HG03280 (cell line): ENCODE data around the gene RACK1.

ENCODE experiments used
- ATAC-seq: cut with Tn5 transposase; IDR thresholded peaks from one replicate; pipeline ENCODE4 v1.9.1; 2021; ENCODE audit warnings: mild to moderate bottlenecking, moderate library complexity; ENCODE audit not compliant: unreplicated experiment

The RACK1 gene

DNA sequence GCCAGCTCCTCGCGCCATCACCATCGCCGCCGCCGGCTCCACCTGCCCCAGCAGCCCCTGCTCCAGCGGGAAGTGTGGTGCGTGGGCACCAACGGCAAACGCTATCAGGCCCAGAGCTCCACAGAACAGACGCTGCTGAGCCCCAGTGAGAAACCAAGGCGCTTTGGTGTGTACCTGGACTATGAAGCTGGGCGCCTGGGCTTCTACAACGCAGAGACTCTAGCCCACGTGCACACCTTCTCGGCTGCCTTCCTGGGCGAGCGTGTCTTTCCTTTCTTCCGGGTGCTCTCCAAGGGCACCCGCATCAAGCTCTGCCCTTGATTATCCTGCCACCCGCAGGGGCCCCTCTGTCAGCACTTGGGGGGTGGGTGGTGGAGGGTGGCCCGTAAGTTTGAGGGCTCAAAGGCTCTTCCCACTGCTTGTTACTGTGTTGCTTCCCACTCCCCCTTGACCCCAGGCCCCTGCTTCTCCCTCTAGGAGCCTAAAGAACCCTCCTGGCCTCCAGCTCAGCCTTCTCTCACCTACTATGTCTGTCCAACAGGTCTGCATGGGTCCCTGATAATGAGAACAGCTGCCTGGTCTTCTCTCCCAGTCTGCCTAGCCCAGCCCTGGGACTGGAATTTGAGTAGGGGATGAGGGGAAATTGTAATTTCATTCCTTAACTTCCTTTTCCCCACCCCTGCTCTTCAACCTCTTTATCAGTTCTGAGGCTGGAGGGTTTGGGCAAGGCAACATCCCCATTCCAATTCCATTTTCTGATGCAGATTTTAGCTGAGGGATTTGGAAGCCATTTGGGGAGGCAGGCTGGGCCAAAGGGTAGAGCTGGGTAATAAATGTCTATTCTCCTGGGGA lies 9.0 kb downstream of the RACK1 start:
- no peak for ATAC-seq

DNA sequence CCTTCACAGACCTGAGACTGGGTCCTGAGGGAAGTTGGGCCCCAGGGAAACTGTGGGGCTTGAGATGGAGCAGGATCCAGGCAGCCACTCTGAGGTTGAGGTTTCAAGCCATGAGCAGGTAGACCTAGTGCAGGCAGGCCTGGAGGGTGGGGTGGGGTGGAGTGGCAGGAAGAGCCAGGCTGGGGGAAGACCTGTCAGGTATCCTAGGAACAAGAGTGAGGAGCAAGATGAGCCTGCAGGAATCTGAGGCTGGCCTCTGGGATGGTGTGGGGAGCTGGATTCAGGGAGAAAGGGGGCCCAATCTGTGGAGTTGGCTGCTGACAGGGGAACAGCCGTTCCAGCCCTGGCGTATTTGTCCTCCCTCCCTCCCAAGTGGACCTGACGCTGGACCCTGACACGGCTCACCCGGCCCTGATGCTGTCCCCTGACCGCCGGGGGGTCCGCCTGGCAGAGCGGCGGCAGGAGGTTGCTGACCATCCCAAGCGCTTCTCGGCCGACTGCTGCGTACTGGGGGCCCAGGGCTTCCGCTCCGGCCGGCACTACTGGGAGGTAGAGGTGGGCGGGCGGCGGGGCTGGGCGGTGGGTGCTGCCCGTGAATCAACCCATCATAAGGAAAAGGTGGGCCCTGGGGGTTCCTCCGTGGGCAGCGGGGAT lies 9.8 kb downstream of the RACK1 start:
- no peak for ATAC-seq

DNA sequence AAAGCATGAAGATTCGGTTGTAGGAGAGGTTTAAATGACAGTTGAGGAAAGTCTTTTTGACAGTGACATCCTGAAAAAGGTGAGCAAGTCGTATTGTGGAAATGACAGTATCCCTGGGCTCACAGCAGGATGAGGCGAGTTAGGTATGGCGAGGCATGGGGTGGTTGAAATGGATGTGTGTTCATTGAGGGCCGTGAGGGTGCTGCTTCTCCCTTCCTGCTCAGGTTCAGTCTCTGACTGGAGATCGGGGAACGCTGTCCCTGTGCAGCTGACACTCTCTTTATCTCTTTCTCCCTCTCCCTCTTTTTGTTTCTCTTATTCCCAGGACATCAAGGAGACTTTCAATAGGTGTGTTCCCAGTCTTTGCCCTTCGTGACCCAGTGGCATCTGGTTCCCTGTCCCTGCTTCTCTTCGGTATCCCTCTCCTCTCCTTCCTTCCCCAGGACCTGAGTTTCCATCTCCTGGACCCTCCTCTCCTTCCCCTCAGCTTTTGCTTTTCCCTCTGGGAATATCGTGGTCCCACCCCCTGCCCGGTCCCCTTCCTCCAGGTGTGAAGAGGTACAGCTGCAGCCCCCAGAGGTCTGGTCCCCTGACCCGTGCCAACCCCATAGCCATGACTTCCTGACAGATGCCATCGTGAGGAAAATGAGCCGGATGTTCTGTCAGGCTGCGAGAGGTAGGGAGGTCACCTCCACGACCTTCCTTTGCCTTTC lies 10.5 kb downstream of the RACK1 start:
- no peak for ATAC-seq

DNA sequence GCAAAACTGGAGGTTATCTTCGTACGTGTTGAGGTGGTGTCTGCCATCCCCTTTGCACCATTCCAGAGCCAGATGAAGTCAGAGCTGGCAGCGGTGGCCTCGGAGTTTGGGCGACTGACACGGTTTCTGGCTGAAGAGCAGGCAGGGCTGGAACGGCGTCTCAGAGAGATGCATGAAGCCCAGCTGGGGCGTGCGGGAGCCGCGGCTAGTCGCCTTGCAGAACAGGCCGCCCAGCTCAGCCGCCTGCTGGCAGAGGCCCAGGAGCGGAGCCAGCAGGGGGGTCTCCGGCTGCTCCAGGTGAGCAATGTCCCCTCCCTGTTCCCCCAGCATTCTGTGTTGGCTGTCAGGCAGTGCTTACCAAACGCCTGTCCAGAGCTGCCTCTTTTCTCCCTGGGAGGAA lies 11.1 kb downstream of the RACK1 start:
- ATAC-seq: no peak

DNA sequence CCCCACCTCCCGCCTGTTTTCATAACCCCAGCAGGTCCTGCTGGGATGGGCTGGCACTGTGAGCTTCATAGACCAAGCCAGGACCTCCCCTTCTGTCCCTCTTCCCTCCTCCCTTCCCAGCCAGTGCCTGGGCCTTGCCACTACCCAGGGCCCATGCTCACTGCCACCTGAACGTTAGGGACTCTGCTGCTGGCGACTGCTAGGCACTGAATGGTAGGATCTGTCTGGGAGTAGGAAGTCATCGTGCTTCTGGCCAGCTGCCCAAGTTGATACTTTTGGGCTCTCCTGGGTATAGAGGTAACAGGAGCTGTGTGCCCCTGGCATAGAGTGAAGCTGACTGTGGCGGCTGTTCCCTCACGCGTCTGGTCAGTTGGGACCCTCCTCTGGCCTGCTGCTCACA lies 12.3 kb downstream of the RACK1 start:
- no peak for ATAC-seq

DNA sequence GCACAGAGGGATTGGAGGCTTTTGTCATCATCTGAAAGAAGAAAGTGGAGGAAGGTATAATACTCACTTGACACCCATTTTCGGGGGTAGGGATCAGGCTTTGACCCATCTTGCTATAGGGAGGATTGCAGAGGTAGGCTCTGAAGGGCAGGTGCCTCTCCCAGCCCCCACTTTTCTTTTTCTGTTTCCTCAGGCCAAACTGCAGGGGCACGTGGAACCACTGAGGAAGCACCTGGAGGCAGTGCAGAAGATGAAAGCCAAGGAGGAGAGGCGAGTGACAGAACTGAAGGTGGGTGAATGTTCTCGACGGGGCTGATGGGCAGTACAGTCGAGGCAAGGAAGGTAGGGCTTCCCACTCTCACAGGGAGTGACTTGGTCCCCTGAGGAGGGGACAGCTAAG lies 13.2 kb downstream of the RACK1 start:
- no peak for ATAC-seq

DNA sequence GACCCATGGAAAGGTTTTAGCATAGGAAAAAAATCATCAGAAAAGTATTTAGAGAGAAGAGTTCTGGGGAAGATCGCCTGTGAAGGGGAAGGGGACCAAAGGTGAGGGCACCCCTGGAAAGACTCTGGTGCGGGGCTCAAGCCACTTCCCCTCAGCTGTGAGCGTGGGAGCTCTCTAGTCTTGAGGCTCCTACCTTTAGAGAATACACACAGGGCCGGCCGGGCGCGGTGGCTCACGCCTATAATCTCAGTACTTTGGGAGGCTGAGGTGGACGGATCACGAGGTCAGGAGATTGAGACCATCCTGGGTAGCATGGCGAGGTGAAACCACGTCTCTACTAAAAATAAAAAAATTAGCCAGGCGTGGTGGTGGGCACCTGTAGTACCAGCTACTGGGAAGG lies 13.7 kb downstream of the RACK1 start:
- ATAC-seq: no peak

DNA sequence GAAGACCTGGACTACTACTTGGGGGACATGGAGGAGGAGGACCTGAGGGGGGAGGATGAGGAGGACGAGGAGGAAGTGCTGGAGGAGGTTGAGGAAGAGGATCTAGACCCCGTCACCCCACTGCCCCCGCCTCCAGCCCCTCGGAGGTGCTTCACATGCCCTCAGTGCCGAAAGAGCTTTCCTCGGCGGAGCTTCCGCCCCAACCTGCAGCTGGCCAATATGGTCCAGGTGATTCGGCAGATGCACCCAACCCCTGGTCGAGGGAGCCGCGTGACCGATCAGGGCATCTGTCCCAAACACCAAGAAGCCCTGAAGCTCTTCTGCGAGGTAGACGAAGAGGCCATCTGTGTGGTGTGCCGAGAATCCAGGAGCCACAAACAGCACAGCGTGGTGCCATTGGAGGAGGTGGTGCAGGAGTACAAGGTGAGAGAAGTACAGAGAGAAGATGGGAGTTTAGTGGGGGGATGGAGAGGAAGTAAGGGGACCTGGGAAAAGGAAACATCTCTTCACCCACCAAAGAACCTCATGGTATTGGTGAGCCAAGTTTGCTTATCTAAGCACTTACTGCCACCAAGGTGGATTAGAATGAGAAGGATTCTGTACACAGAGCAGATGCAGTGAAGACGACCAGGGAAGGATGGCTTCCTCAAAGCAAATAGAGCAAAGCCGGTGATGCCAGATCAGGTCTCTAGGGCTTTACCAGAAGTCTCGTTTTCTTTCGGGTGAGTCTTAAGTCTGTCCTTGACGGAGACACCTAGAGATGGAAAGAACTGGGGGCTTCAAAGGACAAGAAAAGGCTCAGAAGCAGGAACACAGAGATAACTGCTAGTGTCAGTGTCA lies 19.1 kb downstream of the RACK1 start:
- no peak for ATAC-seq

DNA sequence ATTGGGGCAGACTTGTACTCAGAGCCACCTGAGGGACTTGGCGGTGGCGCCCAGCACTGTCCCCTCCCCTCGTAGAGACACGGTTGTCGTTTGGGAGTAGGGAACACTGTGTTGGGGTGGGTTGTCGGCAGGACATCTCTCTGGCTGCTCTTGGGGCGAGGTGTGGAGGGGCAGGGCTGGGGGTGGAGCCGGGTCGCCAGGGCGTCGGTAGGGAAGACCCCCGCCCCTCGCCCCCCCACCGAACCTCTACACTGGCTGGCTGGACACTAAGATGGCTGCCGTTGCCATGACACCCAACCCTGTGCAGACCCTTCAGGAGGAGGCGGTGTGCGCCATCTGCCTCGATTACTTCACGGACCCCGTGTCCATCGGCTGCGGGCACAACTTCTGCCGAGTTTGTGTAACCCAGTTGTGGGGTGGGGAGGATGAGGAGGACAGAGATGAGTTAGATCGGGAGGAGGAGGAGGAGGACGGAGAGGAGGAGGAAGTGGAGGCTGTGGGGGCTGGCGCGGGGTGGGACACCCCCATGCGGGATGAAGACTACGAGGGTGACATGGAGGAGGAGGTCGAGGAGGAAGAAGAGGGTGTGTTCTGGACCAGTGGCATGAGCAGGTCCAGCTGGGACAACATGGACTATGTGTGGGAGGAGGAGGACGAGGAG lies 19.8 kb downstream of the RACK1 start:
- ATAC-seq: peak; percentile 2

DNA sequence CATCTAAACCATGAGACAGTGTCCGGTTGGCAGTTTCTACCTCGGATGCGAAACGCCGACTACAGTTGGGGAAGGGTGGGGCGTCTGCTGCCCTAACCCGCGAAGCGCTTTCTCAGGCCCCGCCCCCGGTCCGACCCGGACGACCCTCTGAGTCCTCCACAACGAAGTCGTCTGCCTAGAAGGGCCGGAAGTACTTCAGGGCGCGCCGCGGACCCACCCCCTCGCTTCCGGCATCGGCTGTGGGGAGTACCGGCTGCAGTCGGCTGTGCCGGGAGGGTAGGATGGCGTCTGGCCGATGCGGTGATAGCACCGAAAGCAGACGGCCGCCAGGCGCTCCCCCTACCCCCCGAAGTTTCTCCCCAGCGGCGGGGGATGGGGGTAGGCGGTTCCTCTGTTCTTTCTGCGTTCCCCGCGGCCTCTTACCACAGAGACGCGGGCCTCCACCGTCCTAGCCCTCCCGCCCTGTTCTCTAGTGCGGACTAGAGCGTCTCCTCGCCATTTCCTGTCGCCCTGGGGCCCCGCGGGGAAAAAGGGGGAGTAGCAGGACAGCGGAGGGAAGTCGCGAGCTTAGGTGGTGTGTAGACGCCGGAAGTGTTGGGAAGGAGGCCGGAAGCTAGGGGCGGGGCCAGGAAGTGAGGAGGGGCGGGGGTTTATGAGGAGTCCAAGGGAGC lies 20.5 kb downstream of the RACK1 start, which contains the start of gene TRIM41:
Gene TRIM41 (plus strand): TSS at position 224 of the 671 bp plus-strand sequence. CDS start 719 bp downstream, outside the sequence.
- peak; percentile 61 for ATAC-seq

DNA sequence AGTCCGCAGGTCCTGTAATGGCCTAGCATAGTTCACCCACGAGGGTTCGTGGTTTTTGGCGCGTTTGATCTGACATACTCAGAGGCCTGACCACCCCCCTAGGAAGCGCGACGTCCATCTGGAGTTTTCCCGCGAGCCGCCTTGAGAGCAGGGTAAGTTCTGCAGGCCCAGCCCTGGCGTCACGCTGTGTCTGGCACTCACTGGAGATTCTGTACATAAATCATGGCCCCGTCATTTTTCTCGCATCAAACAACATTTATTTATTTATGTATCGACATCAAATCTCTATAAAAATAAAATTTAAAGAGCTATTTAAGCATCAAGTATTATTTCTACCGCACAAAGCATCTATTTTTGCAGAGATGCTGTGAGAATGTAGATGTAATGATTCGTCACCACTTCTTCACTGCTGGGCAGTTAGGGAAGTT lies 21.1 kb downstream of the RACK1 start:
- no peak for ATAC-seq

DNA sequence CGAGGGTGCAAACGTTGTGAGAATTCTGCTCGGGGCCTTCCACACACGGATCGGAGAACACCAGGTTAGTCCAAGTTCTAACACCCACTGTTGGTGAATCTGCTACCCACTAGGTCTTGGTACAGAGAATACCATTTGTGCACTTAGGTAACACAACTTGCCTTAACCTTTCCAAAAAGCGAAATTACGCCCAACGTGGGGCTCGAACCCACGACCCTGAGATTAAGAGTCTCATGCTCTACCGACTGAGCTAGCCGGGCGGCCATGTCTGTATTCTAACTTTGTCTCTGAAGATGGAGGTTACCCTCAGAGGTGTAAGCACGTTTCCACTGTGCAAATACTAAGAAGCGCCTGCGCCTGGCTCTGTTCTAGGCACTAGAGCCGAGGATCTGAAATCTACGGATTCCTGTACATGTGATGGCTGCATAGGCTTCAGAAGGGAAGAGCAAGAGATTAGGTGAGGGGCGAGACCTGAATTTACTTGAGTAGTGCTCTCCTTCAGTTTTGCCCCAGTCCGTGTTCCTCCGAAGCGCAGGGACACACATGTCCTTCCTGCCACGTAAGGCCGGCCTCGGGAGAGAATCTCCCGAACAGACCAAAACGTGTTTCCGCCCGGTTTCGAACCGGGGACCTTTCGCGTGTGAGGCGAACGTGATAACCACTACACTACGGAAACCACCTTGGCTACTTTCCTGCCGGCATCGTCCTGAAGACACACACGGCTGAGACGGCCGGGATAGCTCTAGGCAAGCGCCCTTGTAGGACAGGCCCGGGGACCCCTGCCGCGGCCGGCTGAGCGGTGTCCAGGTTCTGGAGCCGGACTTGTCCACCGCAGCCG lies 21.7 kb downstream of the RACK1 start:
- peak; percentile 25 for ATAC-seq

DNA sequence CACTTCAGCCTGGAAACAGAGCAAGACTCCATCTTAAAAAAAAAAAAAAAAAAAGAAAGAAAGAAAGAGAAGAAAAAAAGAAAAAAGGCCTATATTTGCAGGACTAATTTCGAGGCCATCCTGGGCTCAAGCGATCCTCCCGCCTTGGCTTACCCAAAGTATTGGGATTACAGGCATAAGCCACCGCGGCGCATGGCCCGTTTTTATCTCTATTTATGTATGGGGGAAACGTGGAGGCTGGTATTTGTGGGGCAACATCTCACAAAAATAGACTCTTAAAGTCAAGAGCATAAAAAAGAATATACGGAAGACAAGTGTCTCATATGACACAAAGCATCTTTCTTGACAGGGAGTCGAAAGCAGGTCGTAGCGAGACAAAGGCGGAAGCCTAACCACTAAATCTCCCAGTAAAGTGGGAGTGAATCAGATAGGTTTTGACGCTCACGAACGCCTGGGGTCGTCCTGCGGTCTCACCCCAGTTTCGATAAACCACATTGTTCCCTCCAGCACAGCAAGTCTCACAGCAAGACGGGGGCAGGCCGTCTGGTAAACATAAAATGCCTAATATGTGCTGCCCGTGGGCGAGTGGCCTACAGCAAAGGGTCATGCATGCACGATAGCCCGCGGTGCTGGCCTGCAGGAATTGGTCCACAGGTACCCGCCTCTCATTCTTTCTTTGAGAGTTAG lies 22.5 kb downstream of the RACK1 start:
- no peak for ATAC-seq

DNA sequence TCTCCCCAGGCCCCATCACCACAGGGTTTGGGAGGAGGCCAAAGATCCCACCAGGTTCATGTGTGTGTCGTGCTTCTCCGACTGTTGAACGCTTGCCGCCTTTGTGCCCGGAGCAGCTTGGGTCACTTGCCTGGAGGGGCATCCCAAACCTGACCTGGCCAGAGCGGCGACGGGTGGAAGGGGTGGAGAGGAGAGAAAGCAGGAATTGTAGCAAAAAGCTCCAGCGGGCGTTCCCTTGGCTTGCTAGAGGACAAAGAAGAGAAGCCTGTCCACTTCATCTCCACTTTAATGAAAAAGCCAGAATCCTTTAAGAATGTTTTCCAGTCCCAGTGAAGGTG lies 23.6 kb downstream of the RACK1 start:
- no peak for ATAC-seq

DNA sequence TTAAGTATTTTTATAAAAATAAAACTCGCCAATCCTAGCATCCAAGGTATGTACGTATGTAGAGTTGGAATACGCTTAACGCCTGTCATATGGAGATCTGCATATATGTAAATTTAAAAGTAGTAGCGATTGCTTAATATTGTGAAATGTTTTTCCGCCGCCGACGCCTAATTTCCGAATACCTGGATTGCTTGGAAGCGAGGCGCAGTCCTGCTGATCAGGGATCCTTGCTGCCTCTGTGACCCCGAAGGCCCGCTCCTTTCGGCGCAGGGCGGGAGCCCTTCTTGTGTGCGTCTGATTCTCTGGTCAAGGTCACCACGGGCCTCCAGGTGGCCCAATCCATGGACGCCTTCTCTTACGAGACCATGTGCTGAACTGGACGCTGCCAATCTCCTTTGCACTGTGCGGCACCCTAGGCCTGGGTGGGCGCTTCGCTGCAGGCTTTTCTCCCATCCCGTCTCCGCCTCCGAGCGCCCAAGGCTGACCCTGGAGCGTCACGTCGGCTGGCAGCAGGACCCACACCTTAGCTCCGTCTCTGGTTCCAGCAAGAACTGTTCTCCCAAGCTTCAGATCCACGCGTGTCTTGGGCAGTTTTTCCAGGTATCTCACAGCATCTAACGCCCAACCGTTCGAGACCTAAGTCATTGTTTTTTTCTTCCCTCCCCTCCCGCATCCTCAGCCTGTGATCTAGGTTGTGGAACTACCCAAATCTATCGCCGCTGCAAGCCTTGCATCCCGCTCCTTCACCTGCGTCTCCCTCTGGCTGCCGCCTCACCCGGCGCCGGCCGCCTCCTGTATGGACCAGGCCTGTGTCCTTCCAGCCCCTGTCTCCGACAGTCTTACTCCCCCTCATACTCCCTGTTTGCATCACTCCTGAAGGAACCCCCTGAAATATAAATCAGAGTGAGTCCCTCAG lies 24.2 kb downstream of the RACK1 start:
- ATAC-seq: no peak

DNA sequence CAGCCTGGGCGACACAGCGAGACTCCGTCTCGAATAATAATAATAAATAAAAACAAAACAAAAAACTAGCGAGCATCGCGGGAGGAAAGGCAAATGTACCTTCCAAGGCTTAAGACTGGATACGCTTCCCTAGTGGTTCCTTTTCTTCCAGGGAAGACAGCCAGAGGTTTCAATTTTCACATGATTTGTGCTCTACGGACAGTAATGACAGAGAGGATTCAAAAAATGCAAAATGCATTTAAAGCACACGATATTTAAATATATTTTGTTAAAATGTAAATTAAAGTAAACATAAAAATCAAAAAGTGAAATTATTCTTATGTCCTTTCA lies 24.9 kb downstream of the RACK1 start:
- ATAC-seq: no peak

DNA sequence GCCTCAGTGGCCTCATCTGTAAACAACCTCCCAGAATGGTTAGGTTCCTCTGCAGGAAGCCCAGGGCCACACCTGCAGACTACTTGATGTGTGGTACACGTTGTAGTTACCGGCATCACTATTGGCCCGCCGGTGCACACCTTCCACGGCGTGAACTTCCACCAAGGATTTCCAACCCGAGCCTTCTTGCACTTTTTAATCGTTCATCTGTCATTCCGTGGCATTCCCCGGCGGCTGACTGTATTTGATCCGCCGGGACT lies 26.0 kb downstream of the RACK1 start:
- ATAC-seq: peak; percentile 16
